Activated CD4-positive, alpha-beta memory T cell treated with anti-CD3 and anti-CD28 coated beads for 36 hours (primary cell): Measurements from ENCODE around the gene PLA2G4A. TPM values are rescaled to one million over a fixed set of nuclear protein-coding genes. Genes with fewer than 3 reads are reported as not detected.

Experiments used
- CTCF ChIA-PET: fragments of 350-600 bp; sonication (Branson Sonifier 250); formaldehyde crosslinking; loops from one replicate; lab custom pipeline; 2021; ENCODE audit warnings: antibody characterized with exemption, inconsistent platforms; lab: Charles Lee
- POLR2A ChIA-PET: fragments of 350-600 bp; sonication (Branson Sonifier 250); formaldehyde crosslinking; loops from one replicate; lab custom pipeline; 2021; ENCODE audit warnings: antibody characterized with exemption; lab: Charles Lee
- DNase-seq: peaks from one replicate; pipeline ENCODE4 v3.0.0-alpha.2; 2020
- H3K27ac Mint-ChIP-seq: one replicate; pipeline ENCODE4 v1.8.0; 2021; ENCODE audit warnings: mixed read lengths
- H3K27me3 Mint-ChIP-seq: one replicate; pipeline ENCODE4 v1.8.0; 2021; ENCODE audit warnings: mixed read lengths
- H3K36me3 Mint-ChIP-seq: one replicate; pipeline ENCODE4 v1.8.0; 2021; ENCODE audit warnings: mixed read lengths
- H3K4me1 Mint-ChIP-seq: one replicate; pipeline ENCODE4 v1.8.0; 2021; ENCODE audit warnings: low read depth, mixed read lengths
- H3K4me3 Mint-ChIP-seq: one replicate; pipeline ENCODE4 v1.8.0; 2021; ENCODE audit warnings: mild to moderate bottlenecking, mixed read lengths
- H3K9me3 Mint-ChIP-seq: one replicate; pipeline ENCODE4 v1.8.0; 2021; ENCODE audit warnings: mixed read lengths
- intact Hi-C: fragments of 100-400 bp; cut with micrococcal nuclease; formaldehyde crosslinking; loops from one replicate; pipeline ENCODE4 v1.15.1; 2023
- total RNA-seq, 2 experiments: library from RNA; stranded (reverse); gene quantifications; one replicate each; pipeline ENCODE4 v1.2.3, GENCODE V29; 2021

Gene PLA2G4A
- total RNA-seq, 2 experiments from 2014 or later = 0.97 to 1.1 TPM

GRCh38 chr1:186804679-186805078 lies 24.1 kb upstream of the PLA2G4A start:
- no peaks in the 10 kb centered on the region for H3K4me1 Mint-ChIP-seq
- no peak for DNase-seq
- intact Hi-C loops = no loop called here
- ChIA-PET POLR2A (no interaction called here), CTCF (no interaction called here)
- H3K9me3 Mint-ChIP-seq = no peaks in the 10 kb centered on the region
- H3K36me3 Mint-ChIP-seq = no peaks in the 10 kb centered on the region
- H3K27ac Mint-ChIP-seq = no peak overlapping the region
- H3K27me3 Mint-ChIP-seq = no peaks in the 10 kb centered on the region
- H3K4me3 Mint-ChIP-seq = no peak overlapping the region

GRCh38 chr1:186806477-186806876 lies 22.3 kb upstream of the PLA2G4A start:
- Mint-ChIP-seq H3K9me3 (no peaks in the 10 kb centered on the region), H3K27ac (no peak overlapping the region), H3K4me3 (no peak overlapping the region), H3K36me3 (no peaks in the 10 kb centered on the region), H3K4me1 (no peaks in the 10 kb centered on the region), H3K27me3 (no peaks in the 10 kb centered on the region)
- CTCF ChIA-PET = interaction anchor here (0.7 to 1.5 kb wide), 5 partner anchors 9 to 200 kb away, joined by 3 to 4 read pairs (median 3); no protein-coding TSS in a partner anchor
- no peak for DNase-seq
- POLR2A ChIA-PET = no interaction called here
- intact Hi-C loops = no loop called here

- ChIA-PET POLR2A (no interaction called here), CTCF (interaction anchor here (1.5 kb wide), 1 partner anchor 201 kb away, joined by 3 read pairs; no protein-coding TSS in a partner anchor)
- H3K27me3 Mint-ChIP-seq = no peaks in the 10 kb centered on the region
- no peak for DNase-seq
- H3K4me1 Mint-ChIP-seq = no peaks in the 10 kb centered on the region
- H3K36me3 Mint-ChIP-seq = no peaks in the 10 kb centered on the region
- H3K27ac Mint-ChIP-seq = no peak overlapping the region
- H3K9me3 Mint-ChIP-seq = no peaks in the 10 kb centered on the region
- intact Hi-C loops = no loop called here
- no peak overlapping the region for H3K4me3 Mint-ChIP-seq
These were observed 21.6 kb upstream of the PLA2G4A start for GRCh38 chr1:186807163-186807562.

GRCh38 chr1:186811892-186812291 lies 16.9 kb upstream of the PLA2G4A start:
- no peak overlapping the region for H3K4me3 Mint-ChIP-seq
- DNase-seq = no peak
- H3K9me3 Mint-ChIP-seq = no peaks in the 10 kb centered on the region
- no peaks in the 10 kb centered on the region for H3K4me1 Mint-ChIP-seq
- intact Hi-C loops = no loop called here
- H3K36me3 Mint-ChIP-seq = no peaks in the 10 kb centered on the region
- H3K27ac Mint-ChIP-seq = no peak overlapping the region
- ChIA-PET POLR2A (no interaction called here), CTCF (no interaction called here)
- no peaks in the 10 kb centered on the region for H3K27me3 Mint-ChIP-seq

- Mint-ChIP-seq H3K4me3 (no peak overlapping the region), H3K4me1 (no peaks in the 10 kb centered on the region), H3K9me3 (no peaks in the 10 kb centered on the region), H3K27ac (no peak overlapping the region), H3K36me3 (no peaks in the 10 kb centered on the region), H3K27me3 (no peaks in the 10 kb centered on the region)
- POLR2A ChIA-PET = no interaction called here
- intact Hi-C loops = no loop called here
- CTCF ChIA-PET = no interaction called here
- DNase-seq = no peak
These were observed 16.2 kb upstream of the PLA2G4A start for GRCh38 chr1:186812570-186812969.

- ChIA-PET POLR2A (no interaction called here), CTCF (no interaction called here)
- intact Hi-C loops = no loop called here
- H3K4me3 Mint-ChIP-seq = no peak overlapping the region
- H3K27ac Mint-ChIP-seq = no peak overlapping the region
- peaks cover 3% of the 10 kb centered on the region for H3K27me3 Mint-ChIP-seq
- H3K4me1 Mint-ChIP-seq = no peaks in the 10 kb centered on the region
- no peaks in the 10 kb centered on the region for H3K36me3 Mint-ChIP-seq
- no peak for DNase-seq
- H3K9me3 Mint-ChIP-seq = no peaks in the 10 kb centered on the region
These were observed 15.3 kb upstream of the PLA2G4A start for GRCh38 chr1:186813420-186813819.

GRCh38 chr1:186819126-186819525 lies 9.6 kb upstream of the PLA2G4A start:
- Mint-ChIP-seq H3K27me3 (peaks cover 7% of the 10 kb centered on the region), H3K27ac (no peak overlapping the region), H3K9me3 (no peaks in the 10 kb centered on the region), H3K4me1 (no peaks in the 10 kb centered on the region), H3K36me3 (no peaks in the 10 kb centered on the region), H3K4me3 (no peak overlapping the region)
- intact Hi-C loops = no loop called here
- POLR2A ChIA-PET = no interaction called here
- CTCF ChIA-PET = no interaction called here
- no peak for DNase-seq

GRCh38 chr1:186819563-186819962 lies 9.2 kb upstream of the PLA2G4A start:
- H3K9me3 Mint-ChIP-seq = no peaks in the 10 kb centered on the region
- POLR2A ChIA-PET = no interaction called here
- H3K27me3 Mint-ChIP-seq = peaks cover 7% of the 10 kb centered on the region
- no peaks in the 10 kb centered on the region for H3K36me3 Mint-ChIP-seq
- CTCF ChIA-PET = no interaction called here
- no peaks in the 10 kb centered on the region for H3K4me1 Mint-ChIP-seq
- no peak overlapping the region for H3K27ac Mint-ChIP-seq
- no peak overlapping the region for H3K4me3 Mint-ChIP-seq
- intact Hi-C loops = no loop called here
- DNase-seq = no peak

- ChIA-PET CTCF (no interaction called here), POLR2A (no interaction called here)
- no peak overlapping the region for H3K27ac Mint-ChIP-seq
- H3K27me3 Mint-ChIP-seq = peaks cover 14% of the 10 kb centered on the region
- no peaks in the 10 kb centered on the region for H3K9me3 Mint-ChIP-seq
- no peaks in the 10 kb centered on the region for H3K36me3 Mint-ChIP-seq
- H3K4me1 Mint-ChIP-seq = peaks cover 13% of the 10 kb centered on the region
- intact Hi-C loops = no loop called here
- H3K4me3 Mint-ChIP-seq = no peak overlapping the region
- DNase-seq = no peak
These were observed 1.2 kb downstream of the PLA2G4A start for GRCh38 chr1:186829686-186830587.

GRCh38 chr1:186831168-186831567 lies 2.4 kb downstream of the PLA2G4A start:
- DNase-seq = no peak
- H3K4me1 Mint-ChIP-seq = peaks cover 13% of the 10 kb centered on the region
- no peaks in the 10 kb centered on the region for H3K36me3 Mint-ChIP-seq
- no peak overlapping the region for H3K4me3 Mint-ChIP-seq
- ChIA-PET CTCF (no interaction called here), POLR2A (no interaction called here)
- H3K27ac Mint-ChIP-seq = no peak overlapping the region
- intact Hi-C loops = no loop called here
- H3K9me3 Mint-ChIP-seq = no peaks in the 10 kb centered on the region
- peaks cover 14% of the 10 kb centered on the region for H3K27me3 Mint-ChIP-seq

GRCh38 chr1:186834399-186834958 lies 5.7 kb downstream of the PLA2G4A start:
- intact Hi-C loops = no loop called here

GRCh38 chr1:186835448-186835847 lies 6.7 kb downstream of the PLA2G4A start:
- no peak for DNase-seq
- CTCF ChIA-PET = interaction anchor here (0.5 kb wide), 1 partner anchor 29 kb away, joined by 3 read pairs; no protein-coding TSS in a partner anchor
- no peaks in the 10 kb centered on the region for H3K9me3 Mint-ChIP-seq
- no peak overlapping the region for H3K27ac Mint-ChIP-seq
- H3K4me1 Mint-ChIP-seq = no peaks in the 10 kb centered on the region
- intact Hi-C loops = no loop called here
- H3K27me3 Mint-ChIP-seq = peaks cover 7% of the 10 kb centered on the region
- POLR2A ChIA-PET = no interaction called here
- no peak overlapping the region for H3K4me3 Mint-ChIP-seq
- no peaks in the 10 kb centered on the region for H3K36me3 Mint-ChIP-seq

More at GRCh38 chr1:186834399-186834958, 5.7 kb downstream of the PLA2G4A start:
- no peak overlapping the region for H3K4me3 Mint-ChIP-seq
- H3K9me3 Mint-ChIP-seq = no peaks in the 10 kb centered on the region
- H3K27me3 Mint-ChIP-seq = peaks cover 10% of the 10 kb centered on the region
- no peak overlapping the region for H3K27ac Mint-ChIP-seq
- H3K4me1 Mint-ChIP-seq = peaks cover 2% of the 10 kb centered on the region
- no peaks in the 10 kb centered on the region for H3K36me3 Mint-ChIP-seq
- ChIA-PET CTCF (no interaction called here), POLR2A (no interaction called here)
- DNase-seq = no peak
